ENCODE results near the gene PAX5.

DNA sequence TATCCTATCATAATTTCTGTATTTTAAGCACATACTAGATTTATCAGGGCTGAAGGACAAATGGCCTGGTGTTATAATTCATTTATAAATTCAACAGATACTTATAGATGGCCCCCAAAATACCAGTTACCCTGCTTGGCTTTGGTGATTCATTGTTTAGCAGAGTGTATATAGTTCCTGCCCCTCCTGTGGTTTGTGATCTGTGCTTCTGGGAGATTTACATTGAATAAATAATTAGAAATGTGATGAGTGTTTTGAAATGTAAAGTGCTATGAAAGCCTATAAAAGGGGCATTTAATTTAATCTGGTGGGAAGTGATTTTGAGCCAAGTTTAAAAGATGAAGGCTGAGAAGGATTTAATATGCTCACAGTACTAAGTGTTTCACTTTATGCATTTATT lies 49.6 kb upstream of the PAX5 start:
- TF ChIP-seq, protein P1, sequence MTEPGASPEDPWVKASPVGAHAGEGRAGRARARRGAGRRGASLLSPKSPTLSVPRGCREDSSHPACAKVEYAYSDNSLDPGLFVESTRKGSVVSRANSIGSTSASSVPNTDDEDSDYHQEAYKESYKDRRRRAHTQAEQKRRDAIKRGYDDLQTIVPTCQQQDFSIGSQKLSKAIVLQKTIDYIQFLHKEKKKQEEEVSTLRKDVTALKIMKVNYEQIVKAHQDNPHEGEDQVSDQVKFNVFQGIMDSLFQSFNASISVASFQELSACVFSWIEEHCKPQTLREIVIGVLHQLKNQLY (CRISPR knock-in tag; IDR thresholded peaks at IDR 0.05) = no peak
- TF ChIP-seq ARHGAP35 (CRISPR knock-in tag; IDR thresholded peaks at IDR 0.05; ENCODE audit: borderline replicate concordance) (no peak), DPF2 (CRISPR knock-in tag; IDR thresholded peaks at IDR 0.05; ENCODE audit: borderline replicate concordance, low read depth) (no peak), ZNF282 (IDR thresholded peaks at IDR 0.05; ENCODE audit: partially characterized antibody) (no peak), RFX5 (IDR thresholded peaks at IDR 0.05; ENCODE audit: low read depth, low read length) (no peak), HIVEP1 (CRISPR knock-in tag; IDR thresholded peaks at IDR 0.05) (no peak), ZNF577 (CRISPR knock-in tag; IDR thresholded peaks at IDR 0.05; ENCODE audit: borderline replicate concordance, low read depth) (no peak), FOXK2 (IDR thresholded peaks at IDR 0.05) (no peak), EEA1 (CRISPR knock-in tag; IDR thresholded peaks at IDR 0.05; ENCODE audit: borderline replicate concordance) (no peak)
- TF ChIP-seq, protein P2, sequence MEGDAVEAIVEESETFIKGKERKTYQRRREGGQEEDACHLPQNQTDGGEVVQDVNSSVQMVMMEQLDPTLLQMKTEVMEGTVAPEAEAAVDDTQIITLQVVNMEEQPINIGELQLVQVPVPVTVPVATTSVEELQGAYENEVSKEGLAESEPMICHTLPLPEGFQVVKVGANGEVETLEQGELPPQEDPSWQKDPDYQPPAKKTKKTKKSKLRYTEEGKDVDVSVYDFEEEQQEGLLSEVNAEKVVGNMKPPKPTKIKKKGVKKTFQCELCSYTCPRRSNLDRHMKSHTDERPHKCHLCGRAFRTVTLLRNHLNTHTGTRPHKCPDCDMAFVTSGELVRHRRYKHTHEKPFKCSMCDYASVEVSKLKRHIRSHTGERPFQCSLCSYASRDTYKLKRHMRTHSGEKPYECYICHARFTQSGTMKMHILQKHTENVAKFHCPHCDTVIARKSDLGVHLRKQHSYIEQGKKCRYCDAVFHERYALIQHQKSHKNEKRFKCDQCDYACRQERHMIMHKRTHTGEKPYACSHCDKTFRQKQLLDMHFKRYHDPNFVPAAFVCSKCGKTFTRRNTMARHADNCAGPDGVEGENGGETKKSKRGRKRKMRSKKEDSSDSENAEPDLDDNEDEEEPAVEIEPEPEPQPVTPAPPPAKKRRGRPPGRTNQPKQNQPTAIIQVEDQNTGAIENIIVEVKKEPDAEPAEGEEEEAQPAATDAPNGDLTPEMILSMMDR (CRISPR knock-in tag; IDR thresholded peaks at IDR 0.05) = no peak
- TF ChIP-seq, protein P3, sequence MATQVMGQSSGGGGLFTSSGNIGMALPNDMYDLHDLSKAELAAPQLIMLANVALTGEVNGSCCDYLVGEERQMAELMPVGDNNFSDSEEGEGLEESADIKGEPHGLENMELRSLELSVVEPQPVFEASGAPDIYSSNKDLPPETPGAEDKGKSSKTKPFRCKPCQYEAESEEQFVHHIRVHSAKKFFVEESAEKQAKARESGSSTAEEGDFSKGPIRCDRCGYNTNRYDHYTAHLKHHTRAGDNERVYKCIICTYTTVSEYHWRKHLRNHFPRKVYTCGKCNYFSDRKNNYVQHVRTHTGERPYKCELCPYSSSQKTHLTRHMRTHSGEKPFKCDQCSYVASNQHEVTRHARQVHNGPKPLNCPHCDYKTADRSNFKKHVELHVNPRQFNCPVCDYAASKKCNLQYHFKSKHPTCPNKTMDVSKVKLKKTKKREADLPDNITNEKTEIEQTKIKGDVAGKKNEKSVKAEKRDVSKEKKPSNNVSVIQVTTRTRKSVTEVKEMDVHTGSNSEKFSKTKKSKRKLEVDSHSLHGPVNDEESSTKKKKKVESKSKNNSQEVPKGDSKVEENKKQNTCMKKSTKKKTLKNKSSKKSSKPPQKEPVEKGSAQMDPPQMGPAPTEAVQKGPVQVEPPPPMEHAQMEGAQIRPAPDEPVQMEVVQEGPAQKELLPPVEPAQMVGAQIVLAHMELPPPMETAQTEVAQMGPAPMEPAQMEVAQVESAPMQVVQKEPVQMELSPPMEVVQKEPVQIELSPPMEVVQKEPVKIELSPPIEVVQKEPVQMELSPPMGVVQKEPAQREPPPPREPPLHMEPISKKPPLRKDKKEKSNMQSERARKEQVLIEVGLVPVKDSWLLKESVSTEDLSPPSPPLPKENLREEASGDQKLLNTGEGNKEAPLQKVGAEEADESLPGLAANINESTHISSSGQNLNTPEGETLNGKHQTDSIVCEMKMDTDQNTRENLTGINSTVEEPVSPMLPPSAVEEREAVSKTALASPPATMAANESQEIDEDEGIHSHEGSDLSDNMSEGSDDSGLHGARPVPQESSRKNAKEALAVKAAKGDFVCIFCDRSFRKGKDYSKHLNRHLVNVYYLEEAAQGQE (IDR thresholded peaks at IDR 0.05; ENCODE audit: borderline replicate concordance in 1 of 2, low read depth in 1 of 2, low read length in 2 of 2) = no peak
- TF ChIP-seq, protein P4, sequence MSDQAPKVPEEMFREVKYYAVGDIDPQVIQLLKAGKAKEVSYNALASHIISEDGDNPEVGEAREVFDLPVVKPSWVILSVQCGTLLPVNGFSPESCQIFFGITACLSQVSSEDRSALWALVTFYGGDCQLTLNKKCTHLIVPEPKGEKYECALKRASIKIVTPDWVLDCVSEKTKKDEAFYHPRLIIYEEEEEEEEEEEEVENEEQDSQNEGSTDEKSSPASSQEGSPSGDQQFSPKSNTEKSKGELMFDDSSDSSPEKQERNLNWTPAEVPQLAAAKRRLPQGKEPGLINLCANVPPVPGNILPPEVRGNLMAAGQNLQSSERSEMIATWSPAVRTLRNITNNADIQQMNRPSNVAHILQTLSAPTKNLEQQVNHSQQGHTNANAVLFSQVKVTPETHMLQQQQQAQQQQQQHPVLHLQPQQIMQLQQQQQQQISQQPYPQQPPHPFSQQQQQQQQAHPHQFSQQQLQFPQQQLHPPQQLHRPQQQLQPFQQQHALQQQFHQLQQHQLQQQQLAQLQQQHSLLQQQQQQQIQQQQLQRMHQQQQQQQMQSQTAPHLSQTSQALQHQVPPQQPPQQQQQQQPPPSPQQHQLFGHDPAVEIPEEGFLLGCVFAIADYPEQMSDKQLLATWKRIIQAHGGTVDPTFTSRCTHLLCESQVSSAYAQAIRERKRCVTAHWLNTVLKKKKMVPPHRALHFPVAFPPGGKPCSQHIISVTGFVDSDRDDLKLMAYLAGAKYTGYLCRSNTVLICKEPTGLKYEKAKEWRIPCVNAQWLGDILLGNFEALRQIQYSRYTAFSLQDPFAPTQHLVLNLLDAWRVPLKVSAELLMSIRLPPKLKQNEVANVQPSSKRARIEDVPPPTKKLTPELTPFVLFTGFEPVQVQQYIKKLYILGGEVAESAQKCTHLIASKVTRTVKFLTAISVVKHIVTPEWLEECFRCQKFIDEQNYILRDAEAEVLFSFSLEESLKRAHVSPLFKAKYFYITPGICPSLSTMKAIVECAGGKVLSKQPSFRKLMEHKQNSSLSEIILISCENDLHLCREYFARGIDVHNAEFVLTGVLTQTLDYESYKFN (CRISPR knock-in tag; conservative IDR thresholded peaks at IDR 0.05) = no peak

Data from HepG2 (cell line).